Pancreas (tissue), 10 donors: ENCODE data around the gene BNIP3. TPM values are rescaled to one million over a fixed set of nuclear protein-coding genes. Genes with fewer than 3 reads are reported as not detected.

Source experiments
- ATAC-seq, 4 donors: fragments of 200-7000 bp; cut with Tn5 transposase; one replicate each; pipeline versions ENCODE4 v1.8.0 to v1.9.1; 2020; ENCODE audit warnings: mild to moderate bottlenecking in 4 of 4, moderate library complexity in 4 of 4
- DNase-seq, 6 donors: peaks; one replicate each; pipeline ENCODE4 v3.0.0-alpha.2; 2020
- FAIRE-seq: peaks from 2 replicates; lab custom pipeline; 2012; peaks lifted over from hg19 to GRCh38; lab: Jason Lieb, UNC
- H3K27ac ChIP-seq, 4 donors: fragments of 200-600 bp; sonication (generic); 1 replicate in 3 of 4; 2 replicates in 1 of 4; pipeline versions ENCODE4 v1.5.0 to v1.8.0; 2020
- H3K27me3 ChIP-seq, 4 donors: fragments of 200-600 bp; one replicate each; pipeline ENCODE4 v1.8.0; 2021
- H3K36me3 ChIP-seq, 3 donors: fragments of 200-600 bp; sonication (generic) in 1 of 3; one replicate each; pipeline versions ENCODE4 v1.5.0 to v1.8.0; 2020 to 2021
- H3K4me1 ChIP-seq, 3 donors: fragments of 200-600 bp; one replicate each; pipeline ENCODE4 v1.8.0; 2021
- H3K4me3 ChIP-seq, 4 donors: fragments of 200-600 bp; sonication (generic) in 2 of 4; one replicate each; pipeline versions ENCODE4 v1.5.0 to v1.8.0; 2020 to 2021
- H3K9me3 ChIP-seq, 4 donors: fragments of 200-600 bp; one replicate each; pipeline ENCODE4 v1.8.0; 2021
- CTCF ChIP-seq, 4 donors: fragments of 200-600 bp; sonication (generic) in 3 of 4; IDR thresholded peaks; one replicate each; pipeline versions ENCODE4 v1.5.0 to v1.8.0; 2021; ENCODE audit warnings: antibody characterized with exemption in 4 of 4
- WGBS, 2 donors: extraction: QIAGEN DNeasy Blood & Tissue Kit; methylation state at CpG; one replicate each; pipeline ENCODE4 v1.1.7; 2013; 5-methylcytosine and 5-hydroxymethylcytosine counted together
- intact Hi-C, 3 donors: fragments of 100-400 bp; cut with DNase I; formaldehyde crosslinking; loops; one replicate each; pipeline versions ENCODE4 v1.11.1 to v1.14.2; 2022
- polyA plus RNA-seq, 2 donors: library from polyadenylated mRNA; stranded (reverse); fragments of 200-250 nt; gene quantifications; one replicate each; pipeline ENCODE4 v1.2.3, GENCODE V29; 2013
- total RNA-seq, 6 donors: library from RNA; stranded (reverse); fragmentation: NEBNext Ultra II Directional in 4 of 6; extraction: Animal tissue kit (Norgen Biotek cat#: 25700) in 4 of 6; gene quantifications; one replicate each; pipeline versions ENCODE4 v1.2.1 to v1.2.4, GENCODE V29; 2021 to 2023
- donor health status: healthy with polysubstance abuse.
- donor health status: DM: no; HTN: no; CAD: no; lungs with moderate emphysema.
- donor health status: DM: no; HTN: no; CAD: no.
- donor health status: control.
- donor health status: control.
- donor health status: Bipolar disorder and iron deficiency.
- donor health status: DM: yes; HTN: yes; CAD: no.
- donor health status: DM: no; HTN: no; CAD: no.
- donor health status: DM: no; HTN: no; CAD: no.
- donor health status: DM: yes; HTN: yes; CAD: no.

BNIP3 gene
- total and polyA plus RNA-seq, 8 donors: 65.7 to 471 (median 142) TPM

GRCh38 chr10:132011024-132011423 lies 29.3 kb upstream of the BNIP3 start:
- H3K9me3 ChIP-seq: no peaks in the 10 kb centered on the region
- DNase-seq (peak; percentile 66 to 87 (median 78)), ATAC-seq (peak; percentile 59 to 96 (median 92)), FAIRE-seq (peak; percentile 49)
- H3K27me3 ChIP-seq: no peaks in the 10 kb centered on the region
- intact Hi-C loops: no loop called here
- no peak for TF ChIP-seq CTCF (IDR thresholded peaks at IDR 0.05)
- H3K4me3 ChIP-seq: no peak overlapping the region
- no peaks in the 10 kb centered on the region for H3K36me3 ChIP-seq
- WGBS, 2 donors: 15 to 62% methylated on average over 6 of the region's 6 CpGs
- H3K4me1 ChIP-seq: peaks cover 0 to 14% (median 4%) of the 10 kb centered on the region in 3 donors
- peak overlapping the region in 3 of 4 donors; percentile 8 to 35 (median 18) for H3K27ac ChIP-seq

GRCh38 chr10:132010483-132010882 lies 28.8 kb upstream of the BNIP3 start:
- DNase-seq: no peak
- TF ChIP-seq CTCF (IDR thresholded peaks at IDR 0.05): no peak
- no peak for FAIRE-seq
- no peak overlapping the region for H3K4me3 ChIP-seq
- H3K36me3 ChIP-seq: no peaks in the 10 kb centered on the region
- WGBS, 2 donors: 93 to 96% methylated on average over 2 of the region's 2 CpGs
- H3K4me1 ChIP-seq: peaks cover 0 to 14% (median 4%) of the 10 kb centered on the region in 3 donors
- intact Hi-C loops: no loop called here
- no peaks in the 10 kb centered on the region for H3K9me3 ChIP-seq
- H3K27ac ChIP-seq: peak overlapping the region in 2 of 4 donors; percentile 18 to 35
- no peaks in the 10 kb centered on the region for H3K27me3 ChIP-seq
- ATAC-seq: peak in 2 of 4 donors; percentile 17 to 25

GRCh38 chr10:132009575-132009974 lies 27.9 kb upstream of the BNIP3 start:
- WGBS, 2 donors: 52 to 70% methylated on average over 3 of the region's 3 CpGs
- no peak for DNase-seq
- no peak for ATAC-seq
- no peak for FAIRE-seq
- Histone ChIP-seq H3K27me3 (no peaks in the 10 kb centered on the region), H3K36me3 (no peaks in the 10 kb centered on the region), H3K9me3 (no peaks in the 10 kb centered on the region), H3K27ac (no peak overlapping the region), H3K4me1 (peaks cover 0 to 14% (median 4%) of the 10 kb centered on the region in 3 donors), H3K4me3 (no peak overlapping the region)
- intact Hi-C loops: no loop called here
- no peak for TF ChIP-seq CTCF (IDR thresholded peaks at IDR 0.05)

GRCh38 chr10:132007681-132008080 lies 26.0 kb upstream of the BNIP3 start:
- H3K36me3 ChIP-seq: no peaks in the 10 kb centered on the region
- intact Hi-C loops: no loop called here
- peaks cover 0 to 14% (median 4%) of the 10 kb centered on the region in 3 donors for H3K4me1 ChIP-seq
- ATAC-seq: no peak
- WGBS, 2 donors: 92 to 93% methylated on average over 10 of the region's 10 CpGs
- H3K27ac ChIP-seq: no peak overlapping the region
- no peak overlapping the region for H3K4me3 ChIP-seq
- no peaks in the 10 kb centered on the region for H3K9me3 ChIP-seq
- no peak for TF ChIP-seq CTCF (IDR thresholded peaks at IDR 0.05)
- no peaks in the 10 kb centered on the region for H3K27me3 ChIP-seq
- DNase-seq: no peak
- no peak for FAIRE-seq

GRCh38 chr10:132006966-132007365 lies 25.2 kb upstream of the BNIP3 start:
- DNase-seq (no peak), ATAC-seq (no peak), FAIRE-seq (no peak)
- Histone ChIP-seq H3K27ac (no peak overlapping the region), H3K4me1 (peaks cover 0 to 14% (median 4%) of the 10 kb centered on the region in 3 donors), H3K27me3 (no peaks in the 10 kb centered on the region), H3K36me3 (no peaks in the 10 kb centered on the region), H3K9me3 (no peaks in the 10 kb centered on the region), H3K4me3 (no peak overlapping the region)
- intact Hi-C loops: no loop called here
- WGBS, 2 donors: 94 to 96% methylated on average over 4 of the region's 4 CpGs
- no peak for TF ChIP-seq CTCF (IDR thresholded peaks at IDR 0.05)
